ENCODE results near the gene MRPS33. TPM values are rescaled to one million over a fixed set of nuclear protein-coding genes. Genes with fewer than 3 reads are reported as not detected.

MRPS33 gene
- total RNA-seq, result 24.2 and 29.8 TPM in 2 replicates

DNA sequence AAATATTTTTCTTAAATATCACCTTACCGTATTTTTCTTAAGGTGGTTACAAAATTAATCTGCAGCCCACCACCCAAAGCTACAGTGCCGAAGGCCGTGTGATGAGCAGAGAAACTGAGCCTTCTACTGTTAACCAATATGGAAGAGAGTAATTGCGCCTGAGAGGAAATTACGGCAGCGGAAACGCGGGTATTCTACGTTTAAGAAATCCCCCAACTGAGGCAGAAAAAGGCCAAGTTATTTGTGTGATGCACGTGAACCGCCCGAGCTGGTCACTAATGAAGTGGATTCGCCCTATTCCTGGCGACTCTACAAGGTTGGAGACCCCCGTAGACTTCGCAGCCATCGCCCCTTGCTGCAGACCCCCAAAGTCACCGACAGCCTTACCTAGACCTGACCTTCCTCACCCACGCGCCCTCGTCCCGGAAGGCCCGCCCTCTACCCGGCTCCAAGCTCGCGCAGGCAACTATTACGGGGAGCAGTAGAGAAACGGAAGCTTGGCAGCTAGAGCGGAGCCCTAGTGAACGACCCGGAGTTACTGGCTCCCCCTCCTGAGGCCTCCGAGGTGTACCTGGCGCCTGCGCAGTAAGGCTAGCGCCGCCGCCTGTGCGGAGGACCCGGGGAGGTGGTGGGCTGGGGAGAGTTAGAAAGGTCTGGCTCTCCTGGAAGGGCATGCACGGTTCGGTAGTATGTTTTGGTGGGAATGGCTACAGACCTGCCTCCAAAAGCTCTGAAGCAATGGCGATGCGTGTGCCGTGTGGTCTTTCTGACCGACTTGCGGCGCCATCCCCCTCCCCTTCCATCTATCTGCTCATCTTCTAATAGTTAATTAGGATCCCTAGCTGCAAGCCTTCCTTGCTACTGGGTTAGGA lies at the start of gene MRPS33:
TSS of gene MRPS33 (minus strand) at position 429 of the 872 bp plus-strand sequence. CDS start 4,319 bp downstream, outside the sequence.

Other genes starting within 250 kb of the MRPS33 start
- gene BRAF, start 90.0 kb downstream of the MRPS33 start, total RNA-seq, result 17.6 and 23.7 TPM in 2 replicates
- under 0.01 TPM in 1 of 2 replicates, not detected in the other for gene TMEM178B, start 59.1 kb upstream of the MRPS33 start, total RNA-seq

Measured in uterine smooth muscle cell (primary cell).